ENCODE results near the gene REXO5.

The REXO5 gene

DNA sequence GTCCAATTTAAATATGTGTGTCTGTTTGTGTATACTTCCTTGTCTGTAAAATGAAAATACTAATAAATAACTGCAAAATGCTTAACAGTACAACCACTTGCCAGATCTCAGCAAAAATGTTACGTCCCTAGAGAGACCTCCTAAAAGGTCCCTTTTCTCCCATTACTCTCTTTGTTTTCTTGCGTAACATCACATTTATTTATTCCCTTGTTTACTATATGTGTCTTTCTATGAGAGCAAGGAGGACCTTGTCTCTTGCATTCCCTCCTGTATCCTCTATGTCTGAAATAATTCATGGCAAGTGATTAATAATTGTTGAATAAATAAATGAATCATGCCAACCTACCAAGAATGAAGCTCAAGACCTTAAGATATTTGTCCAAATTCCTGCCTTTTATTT, 40.6 kb upstream of the REXO5 start:
- H3K4me3 ChIP-seq (ENCODE audit: low read depth, low read length): no peak overlapping the region
- DNase-seq (ENCODE audit: low read depth): no peak
- TF ChIP-seq MYC (IDR thresholded peaks at IDR 0.05; ENCODE audit: low read depth, low read length) (no peak), POLR2A (IDR thresholded peaks at IDR 0.05; ENCODE audit: extremely low read depth, insufficient read length) (no peak)
- TF ChIP-seq, protein P1, sequence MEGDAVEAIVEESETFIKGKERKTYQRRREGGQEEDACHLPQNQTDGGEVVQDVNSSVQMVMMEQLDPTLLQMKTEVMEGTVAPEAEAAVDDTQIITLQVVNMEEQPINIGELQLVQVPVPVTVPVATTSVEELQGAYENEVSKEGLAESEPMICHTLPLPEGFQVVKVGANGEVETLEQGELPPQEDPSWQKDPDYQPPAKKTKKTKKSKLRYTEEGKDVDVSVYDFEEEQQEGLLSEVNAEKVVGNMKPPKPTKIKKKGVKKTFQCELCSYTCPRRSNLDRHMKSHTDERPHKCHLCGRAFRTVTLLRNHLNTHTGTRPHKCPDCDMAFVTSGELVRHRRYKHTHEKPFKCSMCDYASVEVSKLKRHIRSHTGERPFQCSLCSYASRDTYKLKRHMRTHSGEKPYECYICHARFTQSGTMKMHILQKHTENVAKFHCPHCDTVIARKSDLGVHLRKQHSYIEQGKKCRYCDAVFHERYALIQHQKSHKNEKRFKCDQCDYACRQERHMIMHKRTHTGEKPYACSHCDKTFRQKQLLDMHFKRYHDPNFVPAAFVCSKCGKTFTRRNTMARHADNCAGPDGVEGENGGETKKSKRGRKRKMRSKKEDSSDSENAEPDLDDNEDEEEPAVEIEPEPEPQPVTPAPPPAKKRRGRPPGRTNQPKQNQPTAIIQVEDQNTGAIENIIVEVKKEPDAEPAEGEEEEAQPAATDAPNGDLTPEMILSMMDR (IDR thresholded peaks at IDR 0.05; ENCODE audit: low read depth, low read length): no peak
- TF ChIP-seq, protein P2, sequence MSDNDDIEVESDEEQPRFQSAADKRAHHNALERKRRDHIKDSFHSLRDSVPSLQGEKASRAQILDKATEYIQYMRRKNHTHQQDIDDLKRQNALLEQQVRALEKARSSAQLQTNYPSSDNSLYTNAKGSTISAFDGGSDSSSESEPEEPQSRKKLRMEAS (IDR thresholded peaks at IDR 0.05; ENCODE audit: low read depth, low read length): no peak

DNA sequence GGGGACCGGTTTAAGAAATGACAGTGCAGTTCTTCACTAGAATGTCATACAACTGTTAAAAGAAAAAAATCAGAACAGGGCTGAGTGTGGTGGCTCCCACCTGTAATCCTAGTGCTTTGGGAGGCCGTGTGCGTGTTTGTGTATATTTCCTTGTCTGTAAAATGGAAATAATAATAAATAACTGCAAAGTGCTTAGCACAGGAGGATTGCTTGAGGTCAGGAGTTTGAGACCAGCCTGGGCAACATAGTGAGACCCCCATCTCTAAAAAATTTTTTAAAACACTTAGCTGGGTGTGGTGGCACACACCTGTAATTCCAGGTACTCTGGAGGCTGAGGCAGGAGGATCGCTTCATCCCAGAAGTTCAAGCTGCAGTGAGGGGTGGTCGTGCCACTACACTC, 40.0 kb upstream of the REXO5 start:
- no peak for DNase-seq (ENCODE audit: low read depth)
- H3K4me3 ChIP-seq (ENCODE audit: low read depth, low read length): no peak overlapping the region
- TF ChIP-seq POLR2A (IDR thresholded peaks at IDR 0.05; ENCODE audit: extremely low read depth, insufficient read length) (no peak), MYC (IDR thresholded peaks at IDR 0.05; ENCODE audit: low read depth, low read length) (no peak)
- TF ChIP-seq, protein P2 (IDR thresholded peaks at IDR 0.05; ENCODE audit: low read depth, low read length): no peak
- TF ChIP-seq, protein P1 (IDR thresholded peaks at IDR 0.05; ENCODE audit: low read depth, low read length): no peak

DNA sequence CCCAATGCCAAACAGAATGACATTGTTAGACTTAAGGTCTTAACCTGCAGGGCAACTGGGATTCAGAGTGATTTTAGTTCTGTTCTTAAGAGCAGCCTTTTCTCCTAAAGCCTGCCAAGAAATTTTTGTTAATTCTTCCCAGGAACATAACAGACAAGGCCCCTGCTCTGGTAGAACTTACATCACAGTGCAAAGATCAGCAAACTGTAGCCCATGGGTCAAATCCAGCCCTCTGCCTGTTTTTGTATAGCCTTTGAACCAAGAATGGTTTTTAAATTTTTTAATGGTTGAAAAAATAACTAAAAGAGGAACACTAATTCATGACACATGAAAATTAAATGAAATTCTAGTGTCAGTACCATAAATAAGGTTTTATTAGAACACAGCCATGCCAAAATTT, 38.8 kb upstream of the REXO5 start:
- H3K4me3 ChIP-seq (ENCODE audit: low read depth, low read length): no peak overlapping the region
- TF ChIP-seq, protein P1 (IDR thresholded peaks at IDR 0.05; ENCODE audit: low read depth, low read length): no peak
- TF ChIP-seq, protein P2 (IDR thresholded peaks at IDR 0.05; ENCODE audit: low read depth, low read length): no peak
- TF ChIP-seq MYC (IDR thresholded peaks at IDR 0.05; ENCODE audit: low read depth, low read length) (no peak), POLR2A (IDR thresholded peaks at IDR 0.05; ENCODE audit: extremely low read depth, insufficient read length) (no peak)
- no peak for DNase-seq (ENCODE audit: low read depth)

DNA sequence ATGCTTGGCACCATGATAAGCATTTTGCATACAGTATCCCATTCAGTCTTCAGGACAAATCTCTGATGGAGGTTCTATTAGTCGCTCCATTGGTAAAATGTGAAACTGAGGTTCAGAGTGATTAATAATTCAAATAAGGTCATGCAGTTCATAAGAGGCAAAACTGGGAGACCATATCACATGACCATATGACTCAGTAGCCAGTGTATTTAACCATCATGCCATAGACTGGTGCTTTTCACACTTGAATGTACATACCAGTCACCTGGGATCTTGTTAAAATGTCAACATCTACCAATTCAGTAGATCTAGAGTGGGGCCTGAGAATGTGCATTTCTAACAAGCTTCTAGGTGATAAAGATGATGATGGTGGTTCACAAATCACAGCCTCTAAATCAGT, 38.2 kb upstream of the REXO5 start:
- H3K4me3 ChIP-seq (ENCODE audit: low read depth, low read length): no peak overlapping the region
- no peak for DNase-seq (ENCODE audit: low read depth)
- TF ChIP-seq POLR2A (IDR thresholded peaks at IDR 0.05; ENCODE audit: extremely low read depth, insufficient read length): no peak
- TF ChIP-seq, protein P1 (IDR thresholded peaks at IDR 0.05; ENCODE audit: low read depth, low read length): no peak
- TF ChIP-seq, protein P2 (IDR thresholded peaks at IDR 0.05; ENCODE audit: low read depth, low read length): no peak

DNA sequence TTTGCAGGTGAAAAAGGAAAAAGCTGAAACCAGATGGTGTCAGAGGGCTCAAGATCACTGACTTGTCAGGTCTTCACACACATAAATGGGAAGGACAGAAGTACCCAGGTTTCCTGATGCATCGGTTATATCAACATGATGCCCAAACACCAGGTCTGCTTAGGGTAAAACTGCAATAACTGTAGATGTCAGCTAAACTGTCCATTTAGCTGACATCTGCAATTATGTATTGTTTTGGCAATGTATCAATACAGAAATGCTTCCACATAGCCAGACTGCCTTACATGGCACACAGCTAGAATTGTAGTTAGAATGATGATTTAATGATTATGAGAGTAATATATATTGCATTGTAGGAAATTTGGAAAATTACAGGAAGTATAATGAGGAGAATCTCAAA, 37.5 kb upstream of the REXO5 start:
- H3K4me3 ChIP-seq (ENCODE audit: low read depth, low read length): no peak overlapping the region
- DNase-seq (ENCODE audit: low read depth): no peak
- no peak for TF ChIP-seq MYC (IDR thresholded peaks at IDR 0.05; ENCODE audit: low read depth, low read length)
- TF ChIP-seq POLR2A (IDR thresholded peaks at IDR 0.05; ENCODE audit: extremely low read depth, insufficient read length): no peak
- TF ChIP-seq, protein P2 (IDR thresholded peaks at IDR 0.05; ENCODE audit: low read depth, low read length): no peak
- TF ChIP-seq, protein P1 (IDR thresholded peaks at IDR 0.05; ENCODE audit: low read depth, low read length): no peak

DNA sequence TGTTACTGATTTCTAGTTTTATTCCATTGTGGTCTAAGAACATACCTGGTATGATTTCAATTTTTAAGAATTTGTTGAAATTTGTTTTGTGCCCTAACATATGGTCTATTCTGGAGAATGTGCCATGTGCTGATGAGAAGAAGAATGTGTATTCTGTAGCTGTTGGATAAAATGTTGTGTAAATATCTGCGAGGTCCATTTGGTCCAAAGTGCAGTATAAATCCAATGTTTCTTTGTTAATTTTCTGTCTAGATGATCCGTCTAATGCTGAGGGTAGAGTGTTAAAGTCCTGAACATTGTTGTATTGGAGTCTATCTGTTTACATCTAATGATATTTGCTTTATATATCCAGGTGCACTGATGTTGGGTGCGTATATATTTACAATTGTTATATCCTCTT, 32.6 kb upstream of the REXO5 start:
- TF ChIP-seq MYC (IDR thresholded peaks at IDR 0.05; ENCODE audit: low read depth, low read length): no peak
- TF ChIP-seq, protein P1 (IDR thresholded peaks at IDR 0.05; ENCODE audit: low read depth, low read length): no peak
- no peak for TF ChIP-seq POLR2A (IDR thresholded peaks at IDR 0.05; ENCODE audit: extremely low read depth, insufficient read length)
- TF ChIP-seq, protein P2 (IDR thresholded peaks at IDR 0.05; ENCODE audit: low read depth, low read length): no peak

More for the DNA sequence above, 32.6 kb upstream of the REXO5 start:
- H3K4me3 ChIP-seq (ENCODE audit: low read depth, low read length): no peak overlapping the region
- DNase-seq (ENCODE audit: low read depth): no peak
